NCI-H82 (cell line): ENCODE measurements around the gene TM9SF1.
"Not testable (repeated sequence)": the region's sequence is repeated elsewhere in the genome, so short reads cannot be mapped to it uniquely, and the experiment has no call there.

Experiments
- DNase-seq: peaks from one replicate; lab custom pipeline; 2025; lab: John Stamatoyannopoulos, UW

The TM9SF1 gene

GRCh38 chr14:24226473-24226872 is 31.2 kb upstream of the TM9SF1 start:
- DNase-seq, result no peak

GRCh38 chr14:24224618-24225071 is 29.4 kb upstream of the TM9SF1 start:
- no peak for DNase-seq

- DNase-seq, result not testable (repeated sequence)
These were observed 27.7 kb upstream of the TM9SF1 start for GRCh38 chr14:24222987-24223386.

- DNase-seq, result no peak
These were observed 24.3 kb upstream of the TM9SF1 start for GRCh38 chr14:24219521-24219920.

GRCh38 chr14:24219080-24219479 is 23.8 kb upstream of the TM9SF1 start:
- no peak for DNase-seq

GRCh38 chr14:24216876-24217275 is 21.6 kb upstream of the TM9SF1 start:
- DNase-seq, result not testable (repeated sequence)

- no peak for DNase-seq
These were observed 21.1 kb upstream of the TM9SF1 start for GRCh38 chr14:24216345-24216699.

GRCh38 chr14:24215495-24216344 is 20.5 kb upstream of the TM9SF1 start, which contains the start of gene MDP1:
TSS of gene MDP1 (minus strand) at chr14:24216066. CDS start at chr14:24215955, 111 bp downstream.
- DNase-seq, result peak; percentile 92

GRCh38 chr14:24213866-24214662 is 18.8 kb upstream of the TM9SF1 start:
- no peak for DNase-seq

GRCh38 chr14:24212924-24213865 is 18.0 kb upstream of the TM9SF1 start, which contains the start of gene CHMP4A:
TSS of gene CHMP4A (minus strand) at chr14:24213488. CDS start at chr14:24213439, 49 bp downstream.
- peak; percentile 98 for DNase-seq

GRCh38 chr14:24211311-24211710 is 16.1 kb upstream of the TM9SF1 start:
- DNase-seq, result no peak

- no peak for DNase-seq
These were observed 12.4 kb upstream of the TM9SF1 start for GRCh38 chr14:24207625-24208024.

- DNase-seq, result no peak
These were observed 11.9 kb upstream of the TM9SF1 start for GRCh38 chr14:24207104-24207551.

GRCh38 chr14:24206260-24207103 is 11.2 kb upstream of the TM9SF1 start:
- no peak for DNase-seq

GRCh38 chr14:24204163-24205146 is 9.2 kb upstream of the TM9SF1 start:
- peak; percentile 77 for DNase-seq

- DNase-seq, result not testable (repeated sequence)
These were observed 8.1 kb upstream of the TM9SF1 start for GRCh38 chr14:24203249-24203886.

GRCh38 chr14:24202538-24202937 is 7.3 kb upstream of the TM9SF1 start:
- not testable (repeated sequence) for DNase-seq

GRCh38 chr14:24198814-24199524 is 3.7 kb upstream of the TM9SF1 start:
- no peak for DNase-seq
